GM18870 (cell line): ENCODE data around the gene GPR152.
"Not testable (repeated sequence)": the region's sequence is repeated elsewhere in the genome, so short reads cannot be mapped to it uniquely, and the experiment has no call there.

Source experiments
- ATAC-seq: cut with Tn5 transposase; IDR thresholded peaks from one replicate; pipeline ENCODE4 v1.9.1; 2021; ENCODE audit warnings: moderate library complexity; ENCODE audit not compliant: unreplicated experiment

Gene GPR152

DNA sequence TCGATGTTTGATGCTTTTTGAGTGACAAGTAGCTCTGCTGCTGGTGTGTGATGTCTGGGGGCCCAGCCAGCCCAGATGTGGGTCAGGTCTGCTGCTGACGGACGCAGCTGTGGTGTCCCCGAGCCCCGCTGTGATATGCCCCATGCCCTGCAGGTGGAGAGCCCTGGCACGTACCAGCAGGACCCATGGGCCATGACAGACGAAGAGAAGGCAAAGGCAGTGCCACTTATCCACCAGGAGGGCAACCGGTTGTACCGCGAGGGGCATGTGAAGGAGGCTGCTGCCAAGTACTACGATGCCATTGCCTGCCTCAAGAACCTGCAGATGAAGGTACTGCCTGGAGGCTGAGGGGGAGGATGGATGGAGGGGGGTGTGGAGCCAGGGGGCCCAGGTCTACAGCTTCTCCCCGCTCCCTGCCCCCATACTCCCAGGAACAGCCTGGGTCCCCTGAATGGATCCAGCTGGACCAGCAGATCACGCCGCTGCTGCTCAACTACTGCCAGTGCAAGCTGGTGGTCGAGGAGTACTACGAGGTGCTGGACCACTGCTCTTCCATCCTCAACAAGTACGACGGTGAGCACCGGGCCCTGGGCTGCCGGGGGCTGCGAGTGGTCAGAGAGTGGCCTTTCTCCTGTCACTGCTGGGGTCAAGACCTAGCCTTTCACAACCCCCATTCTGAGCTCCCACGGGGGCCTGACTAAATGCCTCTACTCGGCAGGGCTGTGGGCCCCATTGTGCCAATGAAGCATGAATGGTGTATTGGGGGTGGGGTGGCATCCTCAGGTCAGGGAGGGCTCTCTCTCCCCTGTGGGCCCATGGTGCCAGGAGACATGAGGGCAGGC, 37.6 kb upstream of the GPR152 start:
- ATAC-seq = no peak

GRCh38 chr11:67489203-67489884, 36.8 kb upstream of the GPR152 start:
- no peak for ATAC-seq

DNA sequence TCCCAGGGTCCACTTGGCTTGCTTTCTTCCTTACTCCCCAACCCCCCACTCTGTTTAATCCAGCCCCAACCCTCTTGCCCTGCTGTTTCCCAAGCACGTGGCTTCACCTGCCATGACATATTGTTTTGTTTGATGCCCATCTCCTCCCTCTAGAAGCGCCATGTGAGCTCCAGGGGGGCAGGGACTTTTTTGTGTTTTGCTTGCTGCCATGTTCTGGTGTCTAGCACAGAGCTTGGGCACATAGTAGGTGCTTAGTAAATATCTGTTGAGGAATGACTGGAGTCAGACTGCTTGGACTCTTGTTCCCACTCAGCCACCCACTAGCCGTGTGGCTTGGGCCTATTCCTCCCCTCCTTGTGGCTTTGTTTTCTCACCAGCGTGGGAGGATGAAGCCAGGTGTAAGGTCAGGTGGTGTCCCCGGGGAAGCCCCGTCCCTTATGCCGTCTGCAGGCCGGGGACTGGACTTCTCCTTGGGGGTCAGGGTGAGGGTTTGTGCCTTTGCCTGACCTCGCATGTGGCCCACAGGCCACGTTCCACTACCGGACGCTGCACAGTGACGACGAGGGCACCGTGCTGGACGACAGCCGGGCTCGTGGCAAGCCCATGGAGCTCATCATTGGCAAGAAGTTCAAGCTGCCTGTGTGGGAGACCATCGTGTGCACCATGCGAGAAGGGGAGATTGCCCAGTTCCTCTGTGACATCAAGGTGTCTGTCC, 34.1 kb upstream of the GPR152 start:
- ATAC-seq = peak; percentile 28

DNA sequence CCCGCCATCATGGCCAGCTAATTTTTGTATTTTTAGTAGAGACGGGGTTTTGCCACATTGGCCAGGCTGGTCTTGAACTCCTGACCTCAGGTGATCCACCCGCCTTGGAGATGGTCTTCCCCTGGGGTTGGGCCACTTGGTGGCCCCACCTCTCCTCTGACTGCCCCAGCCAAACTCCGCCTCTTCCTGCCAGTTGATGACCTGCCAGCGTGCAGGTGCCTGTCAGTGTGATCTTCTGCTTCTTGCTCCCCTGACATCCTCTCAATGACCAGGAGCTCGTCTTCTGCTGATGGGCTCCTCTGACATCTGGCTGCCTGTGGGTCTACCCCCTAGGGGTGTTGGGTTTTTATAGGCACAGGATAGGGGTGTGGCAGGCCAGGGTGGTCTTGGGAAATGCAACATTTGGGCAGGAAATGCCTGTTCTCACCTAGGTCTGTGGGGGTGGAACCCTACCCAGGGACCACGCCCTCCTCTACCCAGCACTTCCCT, 33.4 kb upstream of the GPR152 start:
- not testable (repeated sequence) for ATAC-seq

GRCh38 chr11:67484847-67485311, 32.4 kb upstream of the GPR152 start:
- ATAC-seq = no peak

DNA sequence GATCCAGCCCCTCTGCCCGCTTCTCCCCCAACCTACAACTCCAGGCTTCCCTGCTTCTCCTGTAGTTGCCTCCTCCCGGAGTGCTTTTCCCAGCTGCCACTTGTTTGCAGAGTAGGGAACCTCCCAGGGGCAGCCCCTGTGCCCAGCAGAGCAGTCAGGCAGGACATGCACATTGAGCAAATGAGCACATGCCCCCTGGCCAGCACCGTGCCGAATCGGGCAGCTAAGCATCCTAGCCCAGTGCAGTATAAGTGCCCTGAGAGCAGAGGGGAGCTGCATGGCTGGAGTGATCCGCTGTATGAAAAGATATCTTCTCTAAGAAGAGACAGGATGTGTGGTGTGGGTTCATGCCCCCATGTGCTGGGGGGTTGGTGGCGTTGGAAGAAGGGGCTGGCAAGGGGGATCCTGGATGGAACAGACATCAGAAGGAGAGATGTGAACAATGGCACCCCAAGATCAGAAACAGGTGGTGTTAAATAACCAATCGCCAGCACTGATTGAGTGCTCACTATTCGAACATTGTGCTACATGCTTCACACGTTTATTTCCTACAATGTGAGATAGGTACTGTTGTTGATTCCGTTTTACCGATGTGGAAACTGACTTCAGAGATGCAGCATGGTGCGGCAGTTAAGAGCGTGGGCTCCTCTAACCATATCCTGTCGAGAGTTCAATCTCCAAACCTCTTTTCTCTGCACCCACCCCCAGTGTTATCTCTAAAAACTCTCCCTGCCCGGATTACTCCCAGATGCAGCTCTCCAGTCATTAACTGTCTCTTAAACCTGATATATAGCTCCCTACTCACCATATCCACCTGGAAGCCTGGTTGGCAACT, 31.5 kb upstream of the GPR152 start:
- no peak for ATAC-seq

DNA sequence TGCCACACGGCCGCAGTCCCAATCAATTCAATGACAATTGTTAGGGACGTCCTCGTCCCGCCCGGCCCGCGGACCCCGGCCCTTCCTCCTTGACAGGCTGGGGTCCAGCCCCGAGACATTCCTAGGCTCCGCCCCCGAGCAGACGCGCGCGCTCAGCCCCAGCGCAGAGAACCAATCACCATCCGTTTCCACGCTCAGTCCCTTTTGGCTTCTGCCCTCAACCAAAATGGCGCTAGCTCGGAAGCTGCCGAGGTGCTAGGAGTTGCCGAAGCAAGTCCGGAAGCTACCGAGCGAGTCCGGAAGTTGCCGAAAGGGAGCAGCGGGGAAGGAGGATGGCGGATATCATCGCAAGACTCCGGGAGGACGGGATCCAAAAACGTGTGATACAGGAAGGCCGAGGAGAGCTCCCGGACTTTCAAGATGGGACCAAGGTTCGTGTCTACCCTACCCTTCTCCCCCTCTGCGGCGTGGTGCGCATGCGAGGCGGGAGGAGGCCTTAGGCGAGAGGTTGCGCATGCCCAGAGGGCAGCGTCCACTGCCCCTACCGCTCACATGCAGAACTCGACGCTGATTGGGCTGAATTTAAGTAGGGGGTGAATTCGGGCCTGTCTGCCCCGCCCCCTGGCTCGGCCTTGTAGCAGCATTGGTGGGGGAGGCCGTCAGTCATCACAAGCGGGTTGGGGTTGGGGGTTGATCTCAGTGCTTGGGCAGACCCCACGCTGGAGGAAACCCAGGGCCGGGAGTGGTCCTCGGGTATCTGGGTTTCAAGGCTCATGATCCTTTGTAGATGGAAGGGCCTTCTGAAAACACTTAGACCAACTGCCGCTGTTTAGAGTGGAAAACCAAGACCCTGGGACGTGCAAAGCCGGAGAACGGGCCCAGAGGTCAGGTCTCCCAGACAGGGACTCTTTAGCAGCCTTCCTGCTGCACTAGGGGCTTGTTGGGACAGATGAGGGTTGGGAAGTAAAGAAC, 30.6 kb upstream of the GPR152 start, which contains the start of gene AIP:
Gene AIP (plus strand): TSS at position 200 of the 972 bp plus-strand sequence. CDS start 133 bp downstream, at position 333.
- peak; percentile 75 for ATAC-seq

DNA sequence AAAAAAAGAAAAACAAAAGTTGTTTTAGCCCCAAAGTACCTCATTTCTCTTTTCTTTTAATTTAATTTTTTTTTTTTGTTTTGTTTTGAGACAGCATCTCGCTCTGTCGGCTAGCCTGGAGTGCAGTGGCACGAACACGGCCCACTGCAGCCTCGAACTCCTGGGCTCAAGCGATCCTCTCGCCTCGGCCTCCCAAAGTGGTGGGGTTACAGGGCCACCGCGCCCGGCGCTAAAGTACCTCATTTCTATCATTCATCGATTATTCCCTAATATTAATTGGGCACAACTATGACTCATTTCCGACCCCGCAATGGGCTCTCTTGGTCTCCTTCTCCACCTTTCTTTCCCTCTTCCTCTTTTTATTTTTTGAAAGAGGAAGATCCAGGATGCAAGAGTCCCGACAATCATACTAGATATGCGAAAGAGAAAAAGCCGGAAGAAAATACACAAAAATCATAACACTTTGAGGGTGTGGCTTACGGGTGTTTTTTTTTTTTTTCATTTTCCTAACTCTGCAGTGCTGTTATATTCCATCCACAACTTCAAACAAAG, 29.8 kb upstream of the GPR152 start:
- no peak for ATAC-seq

DNA sequence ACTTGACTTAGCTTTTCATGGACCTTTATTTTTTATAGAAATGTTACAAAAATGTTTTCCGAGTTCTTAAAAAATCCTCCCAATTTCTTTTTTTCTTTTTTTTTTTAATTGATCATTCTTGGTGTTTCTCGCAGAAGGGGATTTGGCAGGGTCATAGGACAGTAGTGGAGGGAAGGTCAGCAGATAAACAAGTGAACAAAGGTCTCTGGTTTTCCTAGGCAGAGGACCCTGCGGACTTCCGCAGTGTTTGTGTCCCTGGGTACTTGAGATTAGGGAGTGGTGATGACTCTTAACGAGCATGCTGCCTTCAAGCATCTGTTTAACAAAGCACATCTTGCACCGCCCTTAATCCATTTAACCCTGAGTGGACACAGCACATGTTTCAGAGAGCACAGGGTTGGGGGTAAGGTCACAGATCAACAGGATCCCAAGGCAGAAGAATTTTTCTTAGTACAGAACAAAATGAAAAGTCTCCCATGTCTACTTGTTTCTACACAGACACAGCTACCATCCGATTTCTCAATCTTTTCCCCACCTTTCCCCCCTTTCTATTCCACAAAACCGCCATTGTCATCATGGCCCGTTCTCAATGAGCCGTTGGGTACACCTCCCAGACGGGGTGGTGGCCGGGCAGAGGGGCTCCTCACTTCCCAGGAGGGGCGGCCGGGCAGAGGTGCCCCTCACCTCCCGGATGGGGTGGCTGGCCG, 25.0 kb upstream of the GPR152 start:
- ATAC-seq = not testable (repeated sequence)

DNA sequence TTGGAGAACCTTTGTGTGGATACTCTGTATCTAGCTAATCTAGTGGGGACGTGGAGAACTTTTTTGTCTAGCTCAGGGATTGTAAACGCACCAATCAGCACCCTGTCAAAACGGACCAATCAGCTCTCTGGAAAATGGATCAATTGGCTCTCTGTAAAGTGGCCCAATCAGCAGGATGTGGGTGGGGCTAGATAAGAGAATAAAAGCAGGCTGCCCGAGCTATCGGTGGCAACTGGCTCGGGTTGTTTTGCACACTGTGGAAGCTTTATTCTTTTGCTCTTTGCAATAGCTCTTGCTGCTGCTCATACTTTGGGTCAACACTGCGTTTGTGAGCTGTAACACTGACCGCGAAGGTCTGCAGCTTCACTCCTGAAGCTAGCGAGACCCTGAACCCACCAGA, 24.2 kb upstream of the GPR152 start:
- not testable (repeated sequence) for ATAC-seq

GRCh38 chr11:67472882-67473281, 20.4 kb upstream of the GPR152 start:
- no peak for ATAC-seq

GRCh38 chr11:67470337-67471002, 17.9 kb upstream of the GPR152 start:
- ATAC-seq = no peak

- ATAC-seq = no peak
Observed at GRCh38 chr11:67469508-67469811, 16.9 kb upstream of the GPR152 start.

GRCh38 chr11:67468759-67469507, 16.4 kb upstream of the GPR152 start, which contains the start of gene TMEM134:
TMEM134 (minus strand) TSS chr11:67469251; CDS start chr11:67469192, 59 bp downstream.
- no peak for ATAC-seq

GRCh38 chr11:67468456-67468758, 15.9 kb upstream of the GPR152 start:
- no peak for ATAC-seq

DNA sequence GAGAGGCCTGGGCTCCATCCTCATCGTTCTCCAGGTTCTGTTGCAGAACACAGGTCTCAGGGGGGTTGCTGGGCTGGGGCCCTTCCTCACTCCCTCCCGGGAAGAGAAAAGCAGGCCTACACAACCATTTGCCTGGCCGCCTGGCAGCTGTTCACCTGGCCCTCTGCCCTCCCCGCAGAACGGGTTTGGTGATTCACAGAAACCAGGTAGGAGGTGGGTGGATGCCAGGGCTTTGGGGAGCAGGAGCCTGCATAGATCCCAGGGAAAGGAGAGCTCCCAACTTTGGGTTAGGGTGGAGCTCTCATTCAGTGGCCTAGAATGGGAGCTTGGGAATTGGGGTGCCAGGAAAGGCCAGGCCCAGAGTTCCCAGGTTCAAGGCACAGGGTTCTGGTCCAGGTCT, 15.5 kb upstream of the GPR152 start:
- no peak for ATAC-seq
